Astrocyte of the hippocampus (primary cell): Measurements from ENCODE around the gene TKTL1.

Experiments
- DNase-seq: peaks from one replicate; pipeline ENCODE4 v3.0.0; 2011; ENCODE audit warnings: low read depth, low spot score

The TKTL1 gene

DNA sequence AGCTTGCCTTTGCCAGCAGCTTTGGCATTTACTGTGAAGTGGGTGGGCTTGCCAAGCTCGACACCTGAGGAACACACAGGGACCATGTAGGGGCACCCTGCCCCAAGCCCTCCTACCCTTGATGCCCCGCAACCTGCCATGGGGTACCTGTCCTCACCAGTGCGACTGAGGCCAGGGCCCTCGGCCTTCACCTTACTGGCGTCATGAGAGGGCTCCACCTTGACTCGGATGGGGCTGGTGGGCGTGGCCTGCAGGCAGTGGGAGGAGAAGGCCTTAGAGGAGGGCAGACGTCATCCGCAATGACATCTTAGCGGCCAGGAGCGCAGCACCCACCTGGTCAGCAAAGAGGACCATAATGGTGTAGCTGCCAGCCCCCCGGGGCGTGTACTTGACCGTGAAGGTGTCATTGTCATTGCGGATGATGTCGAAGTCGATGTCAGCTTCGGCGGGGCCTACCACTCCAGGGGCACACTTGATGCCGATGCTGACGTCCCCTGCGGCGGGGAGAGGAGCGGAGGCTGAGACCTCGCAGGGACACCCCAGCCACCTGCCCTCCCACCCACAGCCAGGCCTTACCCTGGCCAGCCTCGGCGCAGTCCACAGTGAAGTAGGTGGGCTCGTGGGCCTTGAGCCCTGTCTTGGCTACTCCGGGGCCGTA lies 66.6 kb downstream of the TKTL1 start:
- DNase-seq: no peak

DNA sequence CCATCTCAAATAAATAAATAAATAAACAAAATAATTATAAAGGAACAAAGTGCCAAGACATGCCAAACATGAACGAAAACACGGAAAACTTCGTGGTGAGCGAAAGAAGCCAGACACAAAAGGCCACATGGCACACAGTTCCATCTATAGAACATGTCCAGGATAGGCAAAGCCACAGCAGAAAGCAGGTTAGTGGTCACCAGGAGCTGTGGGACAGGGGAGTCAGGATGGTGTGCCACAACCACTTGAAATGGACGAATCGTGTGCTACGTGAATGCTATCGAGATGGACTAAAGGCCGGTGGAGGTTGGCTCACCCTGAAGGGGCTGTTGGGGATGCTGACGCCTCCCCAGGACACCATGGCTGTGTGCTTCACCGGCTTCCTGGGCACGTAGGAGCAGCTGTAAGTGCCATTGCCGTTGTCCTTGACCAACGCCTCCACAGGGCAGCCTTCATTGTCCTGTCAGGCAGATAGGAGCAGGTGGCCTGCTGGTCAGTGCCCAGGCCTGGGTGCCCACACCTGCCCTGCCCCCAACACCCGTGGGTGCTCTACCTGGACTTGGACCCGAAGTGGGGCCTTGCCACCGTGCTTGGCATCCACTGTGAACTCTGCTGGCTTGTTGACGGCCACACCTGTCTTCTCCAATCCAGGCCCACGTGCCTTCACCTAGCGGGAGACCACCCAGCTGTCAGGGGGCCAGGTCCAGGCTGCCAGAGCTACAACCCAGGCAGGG lies 68.3 kb downstream of the TKTL1 start:
- DNase-seq: no peak

DNA sequence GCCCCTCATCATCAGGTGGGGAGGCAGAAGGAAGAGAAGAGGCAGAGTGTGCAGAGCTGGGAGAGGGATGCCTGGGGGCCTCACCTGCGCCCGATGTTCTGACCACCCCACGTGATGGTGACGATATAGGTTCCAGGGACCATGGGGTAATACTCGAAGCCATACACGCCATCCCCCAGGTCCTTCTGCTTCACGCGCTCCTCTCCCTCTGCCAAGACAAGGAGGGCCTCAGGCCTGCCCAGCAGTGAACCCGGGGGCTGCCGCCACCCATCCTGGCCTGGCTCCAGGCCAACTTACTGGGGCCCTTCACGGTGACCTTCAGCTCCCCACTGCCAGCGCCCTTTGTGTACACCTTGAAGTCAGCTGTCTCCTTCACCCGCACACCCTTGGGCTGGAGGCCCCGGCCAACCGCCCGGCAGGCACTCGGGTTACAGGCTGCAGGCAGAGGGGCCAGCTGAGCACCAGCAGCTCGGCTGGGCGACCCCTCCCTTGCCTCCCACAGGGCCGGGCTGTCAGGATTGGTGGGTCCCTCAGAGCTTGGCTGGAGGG lies 69.5 kb downstream of the TKTL1 start:
- DNase-seq: no peak

DNA sequence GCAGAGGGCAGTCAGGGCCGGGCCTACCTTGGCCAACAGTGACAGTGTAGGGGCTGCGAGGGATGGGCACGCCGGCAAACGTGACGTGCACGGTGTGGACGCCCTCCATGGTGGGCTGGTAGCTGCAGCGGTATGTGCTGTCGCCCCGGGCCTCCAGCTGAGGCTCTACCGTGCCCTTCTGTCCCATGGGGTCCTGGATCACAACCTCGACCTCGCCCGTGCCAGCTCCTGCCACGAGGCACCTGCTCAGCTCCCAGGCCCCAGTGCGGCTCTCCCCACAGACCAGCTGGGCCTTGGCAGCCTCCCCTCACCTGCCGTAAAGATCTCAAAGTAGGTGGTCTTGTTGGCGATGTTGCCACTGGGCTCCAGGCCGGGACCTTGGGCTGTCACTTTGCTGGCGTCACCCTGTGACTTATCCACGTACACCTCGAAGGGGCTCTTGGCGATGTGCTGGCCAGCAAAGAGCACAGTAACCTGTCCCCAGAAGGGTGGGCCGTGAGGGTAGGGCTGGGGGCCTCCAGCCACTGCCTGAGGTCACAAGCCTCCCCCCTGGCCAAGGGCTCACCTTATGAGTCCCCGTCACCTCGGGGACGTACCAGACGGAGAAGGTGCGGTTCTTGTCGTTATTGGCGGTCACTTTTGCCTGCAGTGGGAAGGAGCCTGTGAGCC lies 70.5 kb downstream of the TKTL1 start:
- DNase-seq: no peak

DNA sequence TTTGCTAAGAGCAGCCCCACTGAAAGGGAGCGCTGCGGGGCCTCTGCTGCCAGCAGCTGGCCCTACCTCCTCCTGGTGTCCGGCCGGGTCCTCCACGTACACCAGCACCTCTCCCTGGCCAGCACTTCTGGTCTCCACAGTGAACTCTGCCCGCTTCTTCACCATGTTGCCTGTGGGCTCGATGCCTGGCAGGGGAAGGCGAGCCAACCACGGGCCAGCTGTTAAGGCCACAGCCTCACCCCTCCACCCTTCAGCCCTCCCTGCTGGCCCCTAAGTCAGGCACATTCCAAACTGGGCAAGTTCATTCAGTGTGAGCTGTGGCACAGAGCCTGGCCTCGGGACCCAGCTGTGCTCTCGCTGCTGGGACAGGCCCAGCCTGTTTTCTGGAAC lies 71.1 kb downstream of the TKTL1 start:
- DNase-seq: no peak

DNA sequence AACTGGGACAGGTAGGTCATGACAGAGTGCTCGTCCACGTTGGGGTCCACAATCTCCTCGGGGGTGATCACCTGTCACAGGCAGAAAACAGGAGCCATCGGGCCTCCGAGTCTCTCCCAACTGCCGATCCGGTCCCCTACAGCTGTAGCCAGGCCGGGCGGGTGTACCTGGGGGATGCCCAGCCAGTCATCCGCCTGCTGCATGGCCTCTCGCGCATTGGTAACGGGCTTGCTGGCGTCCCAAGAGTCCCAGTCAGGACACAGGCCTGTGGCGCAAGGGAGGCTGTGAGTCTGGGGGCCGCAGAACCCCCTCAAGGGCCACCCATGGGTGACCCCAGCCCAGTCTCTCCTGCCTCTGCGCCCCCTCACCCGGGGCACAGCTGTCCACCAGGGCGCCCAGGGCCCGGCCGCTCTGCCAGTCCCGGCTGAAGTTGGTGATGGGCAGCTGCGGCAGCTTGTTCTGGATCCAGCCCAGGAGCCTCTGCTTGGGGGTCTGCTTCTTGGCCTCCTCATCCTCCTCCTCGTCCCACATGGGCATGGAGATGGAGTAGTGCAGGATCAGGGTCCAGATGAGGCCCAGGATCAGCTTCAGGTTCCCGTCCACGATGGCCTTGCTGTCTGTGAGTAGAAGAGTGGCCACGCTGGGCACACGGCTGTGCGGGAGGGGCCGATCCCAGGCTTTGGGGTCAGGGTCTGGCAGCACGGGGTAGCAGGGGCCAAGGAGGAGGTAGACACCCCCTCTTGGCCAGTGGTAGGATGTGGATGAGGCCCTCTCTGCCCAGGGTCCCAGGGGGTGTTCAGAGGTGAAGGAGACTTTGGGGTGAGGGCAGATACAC lies 72.1 kb downstream of the TKTL1 start:
- no peak for DNase-seq

DNA sequence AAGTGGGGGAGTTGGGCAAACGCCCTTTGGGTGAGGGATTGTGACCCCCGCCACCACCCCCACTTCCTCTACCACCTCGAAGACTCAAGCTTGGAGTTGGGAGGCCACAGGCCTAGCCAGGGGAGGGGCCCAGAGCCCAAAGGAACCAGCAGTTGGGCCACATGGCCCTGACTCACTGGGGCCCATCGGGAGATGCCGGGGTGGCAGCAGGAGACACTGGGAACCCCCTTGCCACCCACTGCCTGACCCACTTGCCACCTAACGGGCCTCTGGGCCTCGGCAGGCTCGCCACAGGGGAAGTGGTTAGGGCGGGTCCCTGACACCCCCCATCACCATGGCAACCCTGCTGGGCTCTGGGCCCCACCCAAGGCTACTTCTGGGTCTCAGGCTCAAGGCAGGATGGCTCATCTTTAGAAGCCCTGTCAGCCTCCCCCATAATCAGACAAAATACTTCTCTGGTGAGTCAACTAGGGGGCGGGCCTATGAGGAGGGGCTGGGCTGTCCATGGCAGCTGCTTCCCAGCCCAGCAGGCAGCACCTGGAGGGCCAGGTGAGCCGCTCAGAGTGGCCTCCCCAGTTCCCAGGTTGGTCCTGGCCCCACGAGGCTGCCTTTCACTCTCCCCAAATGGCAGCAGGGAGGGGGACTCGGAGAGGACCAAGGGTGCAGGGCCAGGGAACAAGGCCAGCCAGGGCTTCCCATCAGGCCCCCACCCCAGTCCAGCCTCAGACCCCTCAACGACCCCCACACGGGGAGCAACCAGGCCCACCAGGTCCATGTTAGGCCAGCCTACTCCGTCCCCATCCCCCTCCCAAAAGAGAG lies 73.2 kb downstream of the TKTL1 start:
- DNase-seq: peak; percentile 84

DNA sequence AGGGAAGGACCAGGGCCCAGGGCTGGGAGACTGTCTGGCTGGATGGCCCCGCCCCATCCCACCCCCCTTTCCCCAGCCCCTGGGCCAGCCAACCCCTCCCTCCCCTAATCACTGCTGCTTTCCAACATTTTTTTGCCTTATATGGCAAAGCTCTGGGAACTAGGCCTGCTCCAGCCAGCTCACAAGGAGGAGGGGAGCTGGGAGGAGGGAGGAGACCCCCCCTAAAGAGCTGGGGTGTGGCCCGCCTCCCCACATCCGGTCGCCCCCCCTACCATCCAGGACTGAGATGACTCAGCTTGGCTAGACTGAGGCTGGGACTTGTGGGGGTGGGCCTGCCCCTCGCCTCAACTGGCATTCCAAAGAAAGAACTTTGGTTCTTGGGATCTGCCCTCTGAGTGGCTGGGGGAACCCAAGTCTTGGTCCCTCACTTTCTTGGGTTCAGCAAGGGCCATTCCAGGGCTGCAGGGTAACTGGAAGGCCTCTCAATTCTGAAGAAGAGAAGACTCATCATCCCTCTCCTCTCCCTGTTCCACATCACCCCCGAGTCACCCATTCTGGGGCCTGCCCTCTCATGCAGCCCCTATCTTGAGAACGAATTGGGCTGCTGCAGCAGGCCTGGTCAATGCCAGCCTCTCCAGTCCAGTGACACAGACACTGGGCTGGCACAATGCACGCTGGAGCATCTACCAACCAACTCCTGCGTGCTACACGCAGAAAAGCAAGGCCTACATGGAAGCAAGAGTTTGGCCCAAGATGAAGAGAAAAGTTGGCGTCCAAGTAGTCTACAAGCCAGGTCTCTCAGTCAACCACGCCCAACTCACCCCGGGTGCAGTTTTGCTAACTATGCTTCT lies 74.1 kb downstream of the TKTL1 start:
- DNase-seq: peak; percentile 94

DNA sequence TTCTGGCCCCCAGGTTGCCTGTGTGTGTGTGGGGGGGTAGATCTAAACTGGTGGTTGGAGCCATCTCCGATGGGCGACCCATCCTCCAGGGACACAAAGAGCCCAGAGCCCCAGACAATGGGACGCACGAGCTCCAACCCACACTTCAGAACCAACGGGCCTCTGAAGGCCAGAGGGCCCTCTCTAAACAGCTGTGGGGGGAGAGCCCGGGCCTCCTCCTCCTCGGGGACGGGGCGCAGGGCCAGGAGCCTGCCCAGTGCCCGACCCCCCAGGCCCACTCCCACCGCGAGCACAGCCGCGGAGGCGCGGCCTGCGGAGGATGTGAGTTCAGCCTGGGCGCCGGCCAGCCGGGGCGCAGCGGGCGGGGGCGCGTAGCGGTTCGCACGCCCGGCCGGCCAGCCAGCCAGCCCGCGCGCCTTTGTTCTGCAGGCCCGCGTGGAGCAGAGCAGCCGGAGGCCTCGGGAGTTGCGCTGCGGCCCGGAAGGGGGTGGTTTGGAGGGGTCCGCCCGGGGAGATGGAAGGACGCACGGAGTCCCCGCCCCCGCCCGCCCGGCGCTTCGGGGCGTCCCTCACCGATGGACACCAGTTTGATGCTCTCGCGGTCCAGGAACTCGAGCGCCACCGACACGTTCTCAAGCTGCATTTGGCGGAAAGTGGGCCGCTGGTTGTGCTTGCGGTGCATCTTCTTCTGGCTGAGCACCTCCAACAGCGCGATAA lies 74.9 kb downstream of the TKTL1 start:
- peak; percentile 48 for DNase-seq

DNA sequence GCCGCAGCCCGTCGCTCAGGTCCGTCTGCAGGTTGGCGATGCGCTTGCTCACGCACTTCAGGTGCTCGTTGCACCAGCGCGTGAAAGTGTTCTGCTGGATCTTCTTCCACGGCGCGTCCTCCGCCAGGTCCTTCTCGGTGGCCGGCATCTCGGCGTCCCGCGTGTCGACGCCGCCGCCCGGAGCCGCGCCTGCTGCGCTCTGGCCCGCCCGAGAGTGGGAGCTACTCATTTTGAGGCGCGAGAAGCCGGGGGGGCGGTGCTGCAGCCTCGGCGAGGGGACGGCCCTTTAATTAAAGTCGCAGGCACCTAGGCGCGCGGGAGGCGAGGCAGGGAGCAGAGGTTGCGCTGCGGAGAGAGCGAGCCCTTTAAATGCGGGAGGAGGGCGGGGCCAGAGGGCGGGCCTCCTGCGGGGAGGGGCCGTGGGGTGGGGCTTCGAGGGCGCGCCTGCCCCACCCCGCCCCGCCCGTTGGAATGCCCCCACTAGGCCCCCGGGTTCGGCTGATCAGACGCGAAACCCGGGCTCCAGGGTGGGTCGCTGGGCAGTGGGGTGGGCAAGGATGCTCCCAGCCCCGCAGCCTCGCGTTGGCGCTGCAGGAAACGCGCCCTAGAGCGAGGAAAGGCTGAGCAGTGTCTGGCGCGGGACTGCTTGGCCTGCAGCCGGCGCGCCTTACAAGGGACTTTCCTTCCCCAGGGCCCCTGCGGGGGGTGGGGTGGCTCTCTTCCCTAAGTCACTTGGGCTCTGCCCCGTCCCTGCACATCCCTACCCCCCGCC lies 75.6 kb downstream of the TKTL1 start:
- DNase-seq: peak; percentile 94

DNA sequence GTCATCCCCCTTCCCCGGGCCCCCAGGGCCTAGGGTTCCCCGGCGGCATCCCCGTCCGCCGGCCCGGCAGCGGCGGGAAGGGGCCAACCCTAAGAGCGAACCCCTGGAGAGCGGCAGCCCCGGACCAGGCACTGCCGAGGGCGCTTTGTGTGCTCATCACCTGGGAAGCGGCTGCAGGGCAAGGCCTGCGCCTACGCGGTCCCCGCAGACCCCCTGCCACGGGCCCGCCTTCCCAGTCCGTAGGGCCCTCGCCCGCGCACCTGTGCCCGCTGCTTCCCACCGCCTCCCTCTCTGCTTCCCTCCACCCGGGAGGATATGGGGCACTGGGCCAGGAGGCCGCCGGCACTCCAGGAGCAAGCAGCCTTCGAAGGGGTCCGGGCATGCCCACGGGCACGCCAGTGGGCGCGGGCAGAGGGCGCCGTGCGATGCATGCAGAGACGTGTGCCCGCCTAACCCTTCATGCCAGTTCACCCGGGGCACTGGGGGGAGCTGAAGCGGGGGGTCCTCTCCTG lies 76.2 kb downstream of the TKTL1 start:
- no peak for DNase-seq

DNA sequence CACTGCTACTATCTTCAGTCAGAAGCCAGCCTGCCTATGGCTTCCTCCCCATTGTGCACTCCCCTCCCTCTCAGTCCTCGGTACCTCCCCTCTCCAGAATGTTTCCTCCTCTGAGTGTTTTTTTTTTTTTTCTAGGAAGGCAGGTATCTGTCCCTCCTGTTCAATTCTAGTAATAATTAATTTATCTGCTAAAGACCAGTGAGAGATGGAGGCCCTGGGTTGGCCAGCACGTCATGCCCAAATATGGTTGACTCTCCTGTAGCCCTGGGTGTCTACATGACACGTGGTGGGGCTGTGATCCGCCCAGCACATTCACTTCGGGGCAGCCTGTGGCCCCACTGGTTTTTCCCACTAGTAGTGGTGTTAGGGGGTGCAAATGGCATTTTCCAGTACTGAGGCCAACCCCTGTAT lies 77.0 kb downstream of the TKTL1 start:
- peak; percentile 58 for DNase-seq

DNA sequence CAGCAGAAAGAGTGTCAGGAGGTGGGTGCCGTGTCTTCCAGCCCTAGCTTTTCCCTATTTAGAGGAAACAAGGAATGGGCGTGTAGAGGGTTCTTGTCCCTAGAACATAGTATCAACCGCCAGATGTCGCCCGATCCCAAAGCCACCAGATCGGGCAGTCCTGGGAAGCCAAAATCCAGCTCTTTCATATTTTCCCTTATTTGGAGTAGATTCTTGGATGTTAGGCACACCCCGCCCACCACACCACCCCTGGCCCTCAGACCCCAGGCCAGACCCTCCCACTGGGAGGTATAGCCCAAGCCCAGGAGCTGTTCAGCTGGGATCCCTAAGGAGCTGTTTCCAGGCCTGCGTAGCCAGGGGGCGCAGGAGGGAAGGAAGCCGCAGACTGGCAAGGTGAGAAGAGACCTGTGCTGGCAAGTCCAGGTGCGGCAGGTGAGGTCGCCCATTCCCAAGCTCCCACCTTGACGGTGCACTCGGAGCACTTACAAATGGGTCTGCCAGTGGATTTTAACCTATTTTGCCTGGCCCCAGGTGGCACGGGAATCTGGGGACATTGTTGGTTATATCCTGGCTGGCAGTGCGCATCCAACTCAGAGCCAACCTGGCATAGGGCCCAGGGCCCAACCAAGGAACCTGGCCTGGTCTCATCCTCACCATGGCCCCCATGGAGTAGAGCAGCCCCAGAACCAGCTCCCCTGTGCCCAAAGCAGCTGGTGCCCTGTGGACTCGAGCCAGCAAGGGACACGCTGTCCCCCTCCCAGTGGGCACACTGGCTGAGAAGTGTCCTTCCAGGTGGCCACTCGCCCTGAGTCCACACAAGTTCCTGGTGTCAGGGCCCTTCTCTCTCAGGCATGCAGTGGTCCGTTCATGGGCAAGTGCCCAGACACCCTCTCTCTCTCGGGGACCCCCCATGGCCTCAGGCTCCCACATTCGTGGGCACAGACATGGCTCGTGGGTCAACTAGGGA lies 78.0 kb downstream of the TKTL1 start:
- DNase-seq: peak; percentile 84

DNA sequence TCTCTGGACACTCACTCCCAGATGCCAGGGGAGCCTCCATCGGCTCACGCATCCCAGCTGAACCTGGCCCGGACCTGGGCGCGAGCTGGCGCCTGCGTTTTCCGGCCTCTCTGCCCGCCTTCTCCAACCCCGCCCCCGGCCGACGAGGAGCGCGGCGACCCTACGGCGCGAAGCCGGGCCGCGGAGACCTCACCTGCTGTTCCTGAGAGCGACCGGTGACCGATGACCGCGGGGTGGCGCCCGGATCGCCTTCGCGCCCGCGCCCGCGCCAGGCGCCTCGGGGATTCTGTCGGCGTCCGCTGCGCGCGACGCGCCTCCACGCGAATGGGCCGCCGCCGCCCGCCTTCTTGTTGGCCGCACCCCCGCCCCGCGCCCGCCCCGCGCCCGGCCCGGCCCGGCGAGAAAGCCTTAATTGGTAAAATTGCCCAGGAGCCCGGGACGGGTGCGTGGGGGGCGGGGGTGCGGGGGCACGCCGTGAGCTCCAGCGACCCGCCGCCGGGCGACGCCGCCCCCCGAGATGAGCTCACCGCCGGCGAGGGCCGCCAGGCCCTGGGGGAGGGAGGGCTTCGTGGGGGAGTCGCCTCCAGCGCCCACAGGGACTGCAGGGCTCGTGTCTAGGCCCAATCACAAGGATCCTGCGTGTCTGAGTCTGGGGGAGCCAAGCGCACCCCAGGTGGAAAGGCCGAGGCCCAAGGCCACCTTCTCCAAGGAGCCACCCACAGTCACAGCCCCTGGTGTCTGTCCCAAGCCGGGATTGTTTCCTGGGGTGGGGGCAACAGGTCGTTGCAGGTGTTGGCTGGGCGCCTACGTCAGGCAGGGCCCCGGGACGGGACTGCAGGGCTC lies 78.9 kb downstream of the TKTL1 start, which contains the start of gene FLNA:
FLNA (minus strand) TSS at position 322 of the 843 bp plus-strand sequence. CDS start 3,389 bp downstream, outside the sequence.
- DNase-seq: peak; percentile 71

DNA sequence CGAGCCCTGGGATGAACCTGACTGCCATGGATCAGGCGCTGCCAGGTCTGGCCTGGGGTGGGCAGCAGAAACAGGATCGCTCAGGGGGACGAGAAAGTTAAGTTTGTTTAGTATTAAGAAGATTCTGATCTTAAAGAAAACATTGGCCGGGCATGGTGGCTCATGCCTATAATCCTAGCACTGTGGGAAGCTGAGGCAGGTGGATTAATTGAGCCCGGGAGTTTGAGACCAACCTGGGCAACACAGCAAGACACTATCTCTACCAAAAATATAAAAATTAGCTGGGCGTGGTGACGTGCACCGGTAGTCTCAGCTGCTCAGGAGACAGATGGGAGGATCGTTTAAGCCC lies 79.5 kb downstream of the TKTL1 start:
- no peak for DNase-seq

DNA sequence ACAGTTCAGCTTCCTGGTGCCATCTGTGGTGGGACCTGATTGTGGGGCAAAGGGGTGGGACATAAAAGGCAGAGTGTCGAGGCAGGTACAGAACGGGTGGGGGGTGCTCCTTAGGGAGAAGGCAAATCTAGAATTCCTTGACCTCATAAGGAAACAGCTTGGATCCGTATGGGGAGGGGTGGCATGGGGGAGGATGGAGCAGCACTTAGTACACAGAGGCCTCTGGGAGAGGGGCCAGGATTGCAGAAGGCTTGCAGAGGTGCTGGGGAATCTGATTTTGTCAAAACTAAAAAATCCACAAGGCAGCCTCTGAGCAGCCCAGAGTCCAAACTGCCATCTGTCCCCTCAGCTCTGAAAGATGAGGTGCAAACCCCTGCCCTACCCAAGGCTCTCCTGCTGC lies 81.2 kb downstream of the TKTL1 start:
- DNase-seq: no peak
